IPS-20b (cell line): ENCODE data around the gene ZNF554.

Experiments
- H3K27ac ChIP-seq: one replicate; pipeline ENCODE4 v1.5.1; 2013; ENCODE audit warnings: low read length
- H3K27me3 ChIP-seq: 2 replicates; pipeline ENCODE4 v1.6.1; 2013; ENCODE audit warnings: mild to moderate bottlenecking, low read length, inconsistent platforms; ENCODE audit not compliant: insufficient read depth
- H3K36me3 ChIP-seq: 2 replicates; pipeline ENCODE4 v1.6.1; 2013; ENCODE audit warnings: low read depth, mild to moderate bottlenecking, inconsistent platforms, low read length, moderate library complexity; ENCODE audit not compliant: insufficient read depth
- H3K4me1 ChIP-seq: 2 replicates; pipeline ENCODE4 v1.6.1; 2013; ENCODE audit warnings: mild to moderate bottlenecking, control low read depth, inconsistent platforms, low read length, moderate library complexity; ENCODE audit not compliant: insufficient read depth
- H3K4me3 ChIP-seq: 2 replicates; pipeline ENCODE4 v1.5.1; 2013; ENCODE audit warnings: mild to moderate bottlenecking, low read length, inconsistent platforms
- H3K9ac ChIP-seq: 2 replicates; pipeline ENCODE4 v1.6.1; 2013; ENCODE audit warnings: low read depth, mild to moderate bottlenecking, inconsistent platforms, low read length, moderate library complexity
- H3K9me3 ChIP-seq: 2 replicates; pipeline ENCODE4 v1.6.1; 2013; ENCODE audit warnings: mild to moderate bottlenecking, low read depth, low read length, inconsistent platforms; ENCODE audit not compliant: insufficient read depth

ZNF554 gene

GRCh38 chr19:2848616-2849015 lies 28.9 kb downstream of the ZNF554 start:
- Histone ChIP-seq H3K9ac (no peak overlapping the region), H3K4me3 (no peak overlapping the region), H3K27ac (no peak overlapping the region), H3K4me1 (no peaks in the 10 kb centered on the region), H3K9me3 (peaks cover 70% of the 10 kb centered on the region), H3K27me3 (no peaks in the 10 kb centered on the region), H3K36me3 (peaks cover 38% of the 10 kb centered on the region)

GRCh38 chr19:2850256-2850925 lies 30.7 kb downstream of the ZNF554 start:
- no peaks in the 10 kb centered on the region for H3K4me1 ChIP-seq
- no peak overlapping the region for H3K4me3 ChIP-seq
- no peak overlapping the region for H3K27ac ChIP-seq
- H3K27me3 ChIP-seq, result no peaks in the 10 kb centered on the region
- H3K9ac ChIP-seq, result no peak overlapping the region
- H3K36me3 ChIP-seq, result peaks cover 50% of the 10 kb centered on the region
- H3K9me3 ChIP-seq, result peaks cover 85% of the 10 kb centered on the region

- Histone ChIP-seq H3K9me3 (peaks cover 88% of the 10 kb centered on the region), H3K4me3 (no peak overlapping the region), H3K9ac (no peak overlapping the region), H3K4me1 (no peaks in the 10 kb centered on the region), H3K36me3 (peaks cover 50% of the 10 kb centered on the region), H3K27me3 (no peaks in the 10 kb centered on the region), H3K27ac (no peak overlapping the region)
Measured at GRCh38 chr19:2852598-2852997, 32.9 kb downstream of the ZNF554 start.

- H3K27ac ChIP-seq, result no peak overlapping the region
- H3K36me3 ChIP-seq, result peaks cover 50% of the 10 kb centered on the region
- H3K9me3 ChIP-seq, result peaks cover 88% of the 10 kb centered on the region
- H3K9ac ChIP-seq, result no peak overlapping the region
- H3K27me3 ChIP-seq, result no peaks in the 10 kb centered on the region
- no peaks in the 10 kb centered on the region for H3K4me1 ChIP-seq
- peak overlapping the region; percentile 31 for H3K4me3 ChIP-seq
Measured at GRCh38 chr19:2853015-2853606, 33.4 kb downstream of the ZNF554 start.

- peaks cover 50% of the 10 kb centered on the region for H3K36me3 ChIP-seq
- peaks cover 94% of the 10 kb centered on the region for H3K9me3 ChIP-seq
- H3K27me3 ChIP-seq, result no peaks in the 10 kb centered on the region
- no peak overlapping the region for H3K9ac ChIP-seq
- no peak overlapping the region for H3K27ac ChIP-seq
- no peaks in the 10 kb centered on the region for H3K4me1 ChIP-seq
- no peak overlapping the region for H3K4me3 ChIP-seq
Measured at GRCh38 chr19:2854849-2855248, 35.2 kb downstream of the ZNF554 start.

- no peaks in the 10 kb centered on the region for H3K27me3 ChIP-seq
- H3K9ac ChIP-seq, result no peak overlapping the region
- no peak overlapping the region for H3K4me3 ChIP-seq
- no peak overlapping the region for H3K27ac ChIP-seq
- H3K4me1 ChIP-seq, result no peaks in the 10 kb centered on the region
- H3K36me3 ChIP-seq, result peaks cover 33% of the 10 kb centered on the region
- peaks cover 92% of the 10 kb centered on the region for H3K9me3 ChIP-seq
Measured at GRCh38 chr19:2856457-2857050, 36.9 kb downstream of the ZNF554 start.

- Histone ChIP-seq H3K4me1 (no peaks in the 10 kb centered on the region), H3K4me3 (no peak overlapping the region), H3K9ac (no peak overlapping the region), H3K27me3 (no peaks in the 10 kb centered on the region), H3K9me3 (peaks cover 82% of the 10 kb centered on the region), H3K27ac (no peak overlapping the region), H3K36me3 (peaks cover 10% of the 10 kb centered on the region)
Measured at GRCh38 chr19:2858864-2859263, 39.2 kb downstream of the ZNF554 start.

- H3K4me3 ChIP-seq, result no peak overlapping the region
- H3K9ac ChIP-seq, result no peak overlapping the region
- H3K27ac ChIP-seq, result no peak overlapping the region
- H3K4me1 ChIP-seq, result no peaks in the 10 kb centered on the region
- no peaks in the 10 kb centered on the region for H3K36me3 ChIP-seq
- H3K27me3 ChIP-seq, result no peaks in the 10 kb centered on the region
- H3K9me3 ChIP-seq, result peaks cover 66% of the 10 kb centered on the region
Measured at GRCh38 chr19:2863816-2864215, 44.1 kb downstream of the ZNF554 start.

- Histone ChIP-seq H3K9me3 (peaks cover 61% of the 10 kb centered on the region), H3K4me1 (no peaks in the 10 kb centered on the region), H3K4me3 (no peak overlapping the region), H3K27ac (no peak overlapping the region), H3K9ac (no peak overlapping the region), H3K27me3 (no peaks in the 10 kb centered on the region), H3K36me3 (no peaks in the 10 kb centered on the region)
Measured at GRCh38 chr19:2865334-2866100, 45.8 kb downstream of the ZNF554 start.

- Histone ChIP-seq H3K4me1 (no peaks in the 10 kb centered on the region), H3K27ac (no peak overlapping the region), H3K9me3 (peaks cover 51% of the 10 kb centered on the region), H3K9ac (no peak overlapping the region), H3K27me3 (no peaks in the 10 kb centered on the region), H3K36me3 (no peaks in the 10 kb centered on the region), H3K4me3 (no peak overlapping the region)
Measured at GRCh38 chr19:2866495-2867024, 46.9 kb downstream of the ZNF554 start.

GRCh38 chr19:2867025-2867991 lies 47.6 kb downstream of the ZNF554 start, which contains the start of gene ZNF556:
Gene ZNF556, plus strand, starts transcription at chr19:2867335. Its CDS starts 87 bp downstream, at chr19:2867422.
- Histone ChIP-seq H3K4me3 (no peak within 1 kb of the TSS), H3K27me3 (no peaks in the 10 kb centered on the region), H3K9ac (no peak within 1 kb of the TSS), H3K27ac (no peak within 1 kb of the TSS), H3K4me1 (no peaks in the 10 kb centered on the region), H3K36me3 (no peaks in the 10 kb centered on the region), H3K9me3 (peaks cover 46% of the 10 kb centered on the region)
